Hepatocyte (in vitro differentiated cells): ENCODE measurements around the gene CENPP. TPM values are rescaled to one million over a fixed set of nuclear protein-coding genes. Genes with fewer than 3 reads are reported as not detected.

Experiments used
- DNase-seq: peaks from one replicate; pipeline ENCODE4 v3.0.0-alpha.2; 2016; ENCODE audit warnings: low spot score
- H2AFZ ChIP-seq: fragments of 200-600 bp; sonication (generic); 2 replicates; pipeline ENCODE4 v1.6.0; 2016; ENCODE audit warnings: antibody characterized with exemption, mild to moderate bottlenecking
- H3K27ac ChIP-seq: fragments of 200-600 bp; sonication (generic); 2 replicates; pipeline ENCODE4 v1.5.1; 2016; ENCODE audit warnings: mild to moderate bottlenecking
- H3K27me3 ChIP-seq: fragments of 200-600 bp; sonication (generic); 2 replicates; pipeline ENCODE4 v1.6.1; 2016
- H3K36me3 ChIP-seq: fragments of 200-600 bp; sonication (generic); replicated peaks from 2 replicates; pipeline ENCODE4 v1.5.1; 2016; ENCODE audit warnings: low read depth; ENCODE audit not compliant: insufficient read depth
- H3K4me1 ChIP-seq: fragments of 200-600 bp; sonication (generic); 2 replicates; pipeline ENCODE4 v1.5.1; 2016; ENCODE audit warnings: mild to moderate bottlenecking, moderate library complexity; ENCODE audit not compliant: insufficient read depth
- H3K4me2 ChIP-seq: fragments of 200-600 bp; sonication (generic); 2 replicates; pipeline ENCODE4 v1.6.0; 2016
- H3K4me3 ChIP-seq: fragments of 200-600 bp; sonication (generic); 2 replicates; pipeline ENCODE4 v1.5.1; 2016; ENCODE audit warnings: mild to moderate bottlenecking
- H3K79me2 ChIP-seq: fragments of 200-600 bp; sonication (generic); 2 replicates; pipeline ENCODE4 v1.6.0; 2017; ENCODE audit warnings: mild to moderate bottlenecking
- H3K9me2 ChIP-seq: fragments of 200-600 bp; sonication (generic); replicated peaks from 2 replicates; pipeline ENCODE4 v1.6.0; 2017; ENCODE audit warnings: mild to moderate bottlenecking; ENCODE audit not compliant: insufficient read depth
- H3K9me3 ChIP-seq: fragments of 200-600 bp; sonication (generic); 2 replicates; pipeline ENCODE4 v1.5.1; 2016; ENCODE audit warnings: low read depth, mild to moderate bottlenecking
- H4K20me1 ChIP-seq: fragments of 200-600 bp; sonication (generic); 2 replicates; pipeline ENCODE4 v1.6.0; 2016; ENCODE audit warnings: mild to moderate bottlenecking; ENCODE audit not compliant: insufficient read depth, poor library complexity, severe bottlenecking
- EZH2 ChIP-seq: fragments of 200-600 bp; sonication (generic); IDR thresholded peaks from 2 replicates; pipeline ENCODE4 v1.6.1; 2016; ENCODE audit warnings: antibody characterized with exemption, mild to moderate bottlenecking, borderline replicate concordance
- EZH2phosphoT487 ChIP-seq: fragments of 200-600 bp; sonication (generic); IDR thresholded peaks from one replicate; pipeline ENCODE4 v1.6.1; 2018; ENCODE audit warnings: antibody characterized with exemption, mild to moderate bottlenecking, low read depth, moderate library complexity; ENCODE audit not compliant: unreplicated experiment, severe bottlenecking
- WGBS: methylation state at CpG from one replicate; pipeline ENCODE4 v1.1.6; 2016; ENCODE audit warnings: low lambda C conversion rate; ENCODE audit errors: missing lambda C conversion rate; 5-methylcytosine and 5-hydroxymethylcytosine counted together
- polyA plus RNA-seq: library from polyadenylated mRNA; unstranded; fragments of >200 nt; fragmentation: Nextera tagmentation; extraction: Ambion mirVana; gene quantifications from 2 replicates; pipeline ENCODE4 v1.2.1, GENCODE V29; 2016
- total RNA-seq: library from RNA; depleted of rRNA; stranded (reverse); fragments of >200 nt; gene quantifications from 2 replicates; pipeline ENCODE4 v1.2.3, GENCODE V29; 2014
- TF ChIP-seq, protein P1 (sequence below): fragments of 200-600 bp; sonication (generic); IDR thresholded peaks from 2 replicates; pipeline ENCODE4 v1.5.1; 2016; ENCODE audit warnings: antibody characterized with exemption, mild to moderate bottlenecking; ENCODE audit not compliant: poor library complexity

The CENPP gene
- total and polyA plus RNA-seq, 2 experiments from 2014 or later = 5.1 to 5.9 TPM

DNA sequence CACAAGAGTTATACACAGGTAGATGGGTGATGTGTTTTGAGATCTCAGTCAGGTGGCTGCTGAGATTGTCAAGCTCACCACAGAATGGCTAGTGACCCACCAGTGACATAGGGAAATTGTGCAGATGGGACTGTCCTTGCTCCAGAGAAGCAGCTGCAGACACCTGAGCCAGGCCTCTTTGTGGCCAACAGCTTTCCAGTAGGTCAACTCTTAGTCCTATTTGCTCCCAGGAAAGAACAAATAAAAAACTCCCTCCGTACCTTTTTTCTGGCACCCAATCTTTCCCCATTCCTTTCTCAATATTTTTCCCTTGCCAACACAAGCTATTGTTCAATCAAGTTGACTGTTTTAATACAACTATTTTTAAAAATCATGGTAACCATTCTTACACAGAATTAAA, 46.5 kb upstream of the CENPP start:
- no peaks in the 10 kb centered on the region for H3K27me3 ChIP-seq
- H3K27ac ChIP-seq = no peak overlapping the region
- no peaks in the 10 kb centered on the region for H3K9me2 ChIP-seq
- H2AFZ ChIP-seq = no peak overlapping the region
- H3K36me3 ChIP-seq = no peaks in the 10 kb centered on the region
- H4K20me1 ChIP-seq = no peaks in the 10 kb centered on the region
- WGBS = 95% methylated on average over 1 of the region's 1 CpG
- H3K4me2 ChIP-seq = no peak overlapping the region
- H3K79me2 ChIP-seq = peaks cover 19% of the 10 kb centered on the region
- TF ChIP-seq EZH2phosphoT487 (no peak), EZH2 (no peak)
- TF ChIP-seq, protein P1, sequence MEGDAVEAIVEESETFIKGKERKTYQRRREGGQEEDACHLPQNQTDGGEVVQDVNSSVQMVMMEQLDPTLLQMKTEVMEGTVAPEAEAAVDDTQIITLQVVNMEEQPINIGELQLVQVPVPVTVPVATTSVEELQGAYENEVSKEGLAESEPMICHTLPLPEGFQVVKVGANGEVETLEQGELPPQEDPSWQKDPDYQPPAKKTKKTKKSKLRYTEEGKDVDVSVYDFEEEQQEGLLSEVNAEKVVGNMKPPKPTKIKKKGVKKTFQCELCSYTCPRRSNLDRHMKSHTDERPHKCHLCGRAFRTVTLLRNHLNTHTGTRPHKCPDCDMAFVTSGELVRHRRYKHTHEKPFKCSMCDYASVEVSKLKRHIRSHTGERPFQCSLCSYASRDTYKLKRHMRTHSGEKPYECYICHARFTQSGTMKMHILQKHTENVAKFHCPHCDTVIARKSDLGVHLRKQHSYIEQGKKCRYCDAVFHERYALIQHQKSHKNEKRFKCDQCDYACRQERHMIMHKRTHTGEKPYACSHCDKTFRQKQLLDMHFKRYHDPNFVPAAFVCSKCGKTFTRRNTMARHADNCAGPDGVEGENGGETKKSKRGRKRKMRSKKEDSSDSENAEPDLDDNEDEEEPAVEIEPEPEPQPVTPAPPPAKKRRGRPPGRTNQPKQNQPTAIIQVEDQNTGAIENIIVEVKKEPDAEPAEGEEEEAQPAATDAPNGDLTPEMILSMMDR = no peak
- H3K9me3 ChIP-seq = no peaks in the 10 kb centered on the region
- H3K4me3 ChIP-seq = no peak overlapping the region
- no peaks in the 10 kb centered on the region for H3K4me1 ChIP-seq
- no peak for DNase-seq

DNA sequence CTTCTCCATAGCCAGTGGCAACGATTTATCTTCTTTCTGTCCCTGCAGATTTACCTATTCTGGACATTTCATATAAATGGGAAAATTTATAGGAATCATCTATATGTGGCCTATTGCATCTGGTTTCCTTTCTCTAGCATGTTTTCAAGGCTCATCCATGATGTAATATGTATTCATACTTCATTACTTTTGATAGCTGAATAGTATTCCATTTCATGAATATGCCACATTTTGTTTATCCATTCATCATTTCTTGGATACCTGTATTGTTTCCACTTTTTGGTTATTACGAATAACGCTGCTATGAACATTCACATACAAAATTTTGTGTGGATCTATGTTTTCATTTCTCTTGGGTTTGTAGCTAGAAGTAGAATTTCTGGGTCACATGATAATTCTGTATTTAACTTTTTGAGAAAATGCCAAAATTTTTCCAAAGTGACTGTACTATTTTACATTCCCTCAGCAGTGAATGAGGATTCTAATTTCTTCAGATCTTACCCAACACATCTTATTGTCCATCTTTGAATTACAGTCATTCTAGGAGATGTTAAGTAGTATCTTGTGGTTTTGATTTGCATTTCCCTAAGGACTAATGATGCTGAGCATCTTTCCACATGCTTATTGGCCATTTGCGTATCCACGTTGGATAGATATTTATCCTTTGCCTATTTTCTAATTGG, 35.9 kb upstream of the CENPP start:
- no peak overlapping the region for H3K27ac ChIP-seq
- H3K9me3 ChIP-seq = no peaks in the 10 kb centered on the region
- no peak overlapping the region for H3K4me2 ChIP-seq
- H3K36me3 ChIP-seq = no peaks in the 10 kb centered on the region
- TF ChIP-seq, protein P1 = no peak
- TF ChIP-seq EZH2phosphoT487 (no peak), EZH2 (no peak)
- no peaks in the 10 kb centered on the region for H3K9me2 ChIP-seq
- H3K79me2 ChIP-seq = peaks cover 77% of the 10 kb centered on the region
- H3K4me1 ChIP-seq = peaks cover 18% of the 10 kb centered on the region
- 97% methylated on average over 5 of the region's 5 CpGs for WGBS
- H3K27me3 ChIP-seq = no peaks in the 10 kb centered on the region
- no peak for DNase-seq
- no peak overlapping the region for H3K4me3 ChIP-seq
- H4K20me1 ChIP-seq = no peaks in the 10 kb centered on the region
- no peak overlapping the region for H2AFZ ChIP-seq

DNA sequence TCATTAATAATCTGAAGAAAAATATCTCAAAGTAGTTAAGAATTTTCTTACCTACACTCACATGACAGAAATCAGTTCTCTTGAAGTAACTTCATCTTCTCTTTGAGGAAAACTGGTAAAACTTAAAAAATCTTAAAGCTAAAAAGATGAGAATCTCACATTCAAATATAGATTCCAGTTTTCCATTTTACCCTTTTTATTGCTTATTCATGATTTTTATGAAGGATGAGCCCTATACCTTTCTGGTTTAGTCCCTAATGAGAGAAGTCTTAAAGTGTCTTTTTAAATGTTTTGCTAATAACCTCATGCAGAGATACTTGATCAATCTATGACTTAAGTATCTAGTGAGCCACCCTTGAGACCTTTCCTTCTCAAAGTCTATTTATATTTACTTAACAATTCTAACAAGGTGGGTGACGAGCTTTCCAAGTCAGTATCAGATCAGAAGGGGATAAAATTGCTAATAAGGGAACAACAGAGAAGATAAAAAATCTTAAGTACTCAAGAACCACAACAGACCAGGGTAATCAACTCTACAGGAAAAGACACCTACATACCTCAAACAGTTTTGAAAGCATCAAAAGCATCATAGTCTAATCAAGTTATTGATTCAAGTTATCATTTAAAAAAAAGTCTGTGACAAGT, 34.8 kb upstream of the CENPP start:
- no peak for DNase-seq
- TF ChIP-seq, protein P1 = no peak
- TF ChIP-seq EZH2phosphoT487 (no peak), EZH2 (no peak)
- Histone ChIP-seq H3K79me2 (peaks cover 66% of the 10 kb centered on the region), H3K27me3 (no peaks in the 10 kb centered on the region), H3K4me2 (peak overlapping the region; percentile 80), H3K4me3 (no peak overlapping the region), H3K9me2 (no peaks in the 10 kb centered on the region), H3K36me3 (no peaks in the 10 kb centered on the region), H2AFZ (no peak overlapping the region), H4K20me1 (no peaks in the 10 kb centered on the region), H3K27ac (no peak overlapping the region), H3K4me1 (peaks cover 21% of the 10 kb centered on the region), H3K9me3 (no peaks in the 10 kb centered on the region)
- WGBS = 65% methylated on average over 1 of the region's 1 CpG
